GM12872 (cell line): ENCODE results near the gene LGI4.

Experiments used
- TF ChIP-seq, protein P1 (sequence below): IDR thresholded peaks from 3 replicates; pipeline ENCODE4 v1.5.1; 2011; ENCODE audit warnings: low read depth, mild to moderate bottlenecking, low read length, moderate library complexity; ENCODE audit not compliant: insufficient read depth

The LGI4 gene

DNA sequence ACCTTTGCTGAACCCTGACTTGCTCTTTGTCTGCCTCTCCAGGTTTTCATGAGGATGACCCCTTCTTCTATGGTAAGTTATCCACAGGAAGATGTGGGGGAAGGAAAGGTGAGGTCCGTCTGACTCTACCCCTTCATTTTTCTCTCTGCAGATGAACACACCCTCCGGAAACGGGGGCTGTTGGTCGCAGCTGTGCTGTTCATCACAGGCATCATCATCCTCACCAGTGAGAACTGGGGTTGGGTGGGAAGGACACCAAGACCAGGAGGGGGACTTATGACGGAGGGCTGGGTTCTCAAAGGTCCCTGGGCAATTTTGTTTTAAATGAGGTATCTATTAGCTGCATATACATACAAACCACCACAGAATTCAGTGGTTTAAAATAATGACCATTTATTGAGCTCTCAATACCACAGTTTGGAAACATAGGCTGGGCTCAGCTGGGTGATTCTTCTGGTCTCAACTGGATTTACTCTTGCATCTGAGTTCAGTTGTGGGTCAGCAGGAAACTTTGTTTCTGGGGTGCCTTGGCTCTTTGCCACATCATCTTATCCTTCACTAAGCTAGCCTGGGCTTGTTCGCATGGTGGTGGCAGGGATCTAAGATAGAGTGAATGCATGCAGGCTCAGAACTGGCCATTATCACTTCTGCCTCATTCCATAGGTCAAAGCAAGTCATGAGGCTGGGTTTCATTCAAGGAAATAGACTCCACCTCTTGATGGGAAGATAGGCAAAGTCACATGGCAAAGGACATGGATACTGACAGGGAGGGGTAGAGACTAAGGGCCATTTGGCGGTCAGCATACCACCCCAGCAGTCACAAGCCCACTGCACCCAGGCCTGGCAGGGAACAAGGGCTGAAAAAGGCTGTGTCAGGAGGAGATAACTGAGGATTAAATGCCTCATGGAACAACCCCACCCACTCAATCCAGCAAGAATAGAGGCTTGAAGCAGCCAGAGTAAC is 31.5 kb upstream of the LGI4 start:
- TF ChIP-seq, protein P1, sequence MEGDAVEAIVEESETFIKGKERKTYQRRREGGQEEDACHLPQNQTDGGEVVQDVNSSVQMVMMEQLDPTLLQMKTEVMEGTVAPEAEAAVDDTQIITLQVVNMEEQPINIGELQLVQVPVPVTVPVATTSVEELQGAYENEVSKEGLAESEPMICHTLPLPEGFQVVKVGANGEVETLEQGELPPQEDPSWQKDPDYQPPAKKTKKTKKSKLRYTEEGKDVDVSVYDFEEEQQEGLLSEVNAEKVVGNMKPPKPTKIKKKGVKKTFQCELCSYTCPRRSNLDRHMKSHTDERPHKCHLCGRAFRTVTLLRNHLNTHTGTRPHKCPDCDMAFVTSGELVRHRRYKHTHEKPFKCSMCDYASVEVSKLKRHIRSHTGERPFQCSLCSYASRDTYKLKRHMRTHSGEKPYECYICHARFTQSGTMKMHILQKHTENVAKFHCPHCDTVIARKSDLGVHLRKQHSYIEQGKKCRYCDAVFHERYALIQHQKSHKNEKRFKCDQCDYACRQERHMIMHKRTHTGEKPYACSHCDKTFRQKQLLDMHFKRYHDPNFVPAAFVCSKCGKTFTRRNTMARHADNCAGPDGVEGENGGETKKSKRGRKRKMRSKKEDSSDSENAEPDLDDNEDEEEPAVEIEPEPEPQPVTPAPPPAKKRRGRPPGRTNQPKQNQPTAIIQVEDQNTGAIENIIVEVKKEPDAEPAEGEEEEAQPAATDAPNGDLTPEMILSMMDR, result no peak

DNA sequence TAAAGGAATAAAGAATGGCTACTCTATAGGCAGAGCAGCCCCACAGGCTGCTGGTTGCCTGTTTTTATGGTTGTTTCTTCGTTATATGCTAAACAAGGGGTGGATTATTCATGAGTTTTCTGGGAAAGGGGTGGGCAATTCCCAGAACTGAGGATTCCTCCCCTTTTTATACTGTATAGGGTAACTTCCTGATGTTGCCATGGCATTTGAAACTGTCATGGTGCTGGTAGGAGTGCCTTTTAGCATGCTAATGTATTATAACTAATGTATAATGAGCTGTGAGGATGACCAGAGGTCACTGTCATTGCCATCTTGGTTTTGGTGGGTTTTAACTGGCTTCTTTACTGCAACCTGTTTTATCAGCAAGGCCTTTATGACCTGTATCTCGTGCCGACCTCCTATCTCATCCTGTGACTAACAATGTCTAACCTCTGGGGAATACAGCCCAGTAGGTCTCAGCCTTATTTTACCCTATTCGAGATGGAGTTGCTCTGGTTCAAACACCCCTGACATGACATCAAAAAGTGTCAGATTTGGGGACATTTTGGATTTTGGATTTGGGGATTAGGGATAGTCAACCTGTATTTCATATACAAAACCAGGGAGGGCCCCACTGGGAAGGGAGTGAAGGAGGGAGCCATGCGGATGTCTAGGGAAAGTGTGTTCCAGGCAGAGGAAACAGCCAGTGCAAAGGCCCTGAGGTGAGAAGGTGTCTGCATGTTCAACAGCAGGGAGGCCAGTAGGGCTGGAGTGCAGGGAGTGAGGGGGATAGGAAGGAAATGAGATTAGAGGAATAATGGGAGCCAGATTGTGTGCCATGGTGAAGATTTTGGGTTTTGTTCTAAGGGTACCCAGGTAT is 30.6 kb upstream of the LGI4 start:
- TF ChIP-seq, protein P1, result no peak

- TF ChIP-seq, protein P1, result no peak
Measured at GRCh38 chr19:35164418-35164817, 29.6 kb upstream of the LGI4 start.

GRCh38 chr19:35162471-35163326 is 27.8 kb upstream of the LGI4 start:
- TF ChIP-seq, protein P1, result no peak

DNA sequence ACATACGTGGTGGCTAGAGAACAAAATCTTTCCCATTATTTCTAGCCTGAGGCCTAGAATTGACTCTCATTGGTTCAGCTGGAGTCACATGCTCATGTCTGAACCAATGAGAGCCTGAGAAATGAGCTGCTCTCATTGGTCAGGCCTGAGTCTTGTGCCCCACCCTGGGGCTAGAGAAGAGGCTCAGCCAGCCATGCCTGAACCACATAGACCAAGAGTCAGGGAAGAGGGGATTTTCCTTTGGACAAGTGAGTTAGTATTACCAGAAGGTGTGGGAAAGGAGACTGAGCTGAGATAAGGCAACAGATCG is 26.5 kb upstream of the LGI4 start:
- TF ChIP-seq, protein P1, result no peak

DNA sequence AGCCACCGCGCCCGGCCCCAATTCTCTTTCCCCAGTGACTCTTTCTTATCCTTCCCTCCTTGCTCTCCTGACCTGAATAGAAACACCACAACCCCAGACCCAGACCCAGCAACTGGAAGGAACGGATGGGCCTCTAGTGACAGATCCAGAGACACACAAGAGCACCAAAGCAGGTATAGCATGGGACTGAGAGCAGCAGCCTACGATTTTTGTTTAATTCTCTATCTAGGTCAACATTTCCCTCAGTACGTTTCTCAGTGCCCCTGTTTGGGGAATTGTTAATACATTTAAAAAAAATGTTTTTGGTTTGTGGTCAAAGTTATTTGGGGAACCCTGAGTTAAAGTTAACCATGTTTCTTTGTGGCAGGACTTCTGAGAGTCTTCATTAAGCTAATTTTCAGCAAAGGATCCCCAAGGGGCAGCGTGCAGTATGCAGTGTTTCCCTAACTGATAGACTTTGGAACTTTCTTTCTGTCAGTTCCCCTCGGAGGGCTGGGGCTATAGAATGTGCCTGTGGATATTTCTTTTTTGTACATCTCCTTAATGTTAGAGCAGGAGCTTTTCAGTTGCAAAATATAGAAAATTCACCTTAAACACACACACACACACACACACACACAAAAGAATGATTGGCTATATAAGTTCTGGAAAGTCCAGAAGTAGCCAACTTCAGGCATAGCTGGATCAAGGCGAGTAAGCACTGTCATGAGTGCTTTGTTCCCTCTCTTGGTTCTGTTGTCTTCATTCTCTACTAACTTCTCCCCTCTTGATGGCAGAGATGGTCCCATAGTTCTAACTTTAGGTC is 26.0 kb upstream of the LGI4 start:
- TF ChIP-seq, protein P1, result no peak
